ENCODE measurements around the gene EHMT2.
"Not testable (repeated sequence)": the region's sequence is repeated elsewhere in the genome, so short reads cannot be mapped to it uniquely, and the experiment has no call there.

DNA sequence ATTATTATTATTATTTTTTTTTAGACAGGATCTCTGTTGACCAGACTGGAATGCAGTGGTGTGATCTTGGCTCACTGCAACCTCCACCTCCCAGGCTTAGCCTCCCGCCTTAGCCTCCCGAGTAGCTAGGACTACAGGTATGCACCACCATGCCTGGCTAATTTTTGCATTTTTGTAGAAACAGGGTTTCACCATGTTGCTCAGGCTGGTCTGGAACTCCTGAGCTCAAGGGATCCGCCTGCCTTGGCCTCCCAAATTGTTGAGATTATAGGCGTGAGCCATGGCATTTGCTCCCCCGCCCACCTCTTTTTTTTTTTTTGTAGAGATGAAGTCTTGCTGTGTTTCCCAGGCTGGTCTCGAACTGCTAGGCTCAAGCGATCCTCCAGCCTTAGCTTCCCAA, 11.8 kb upstream of the EHMT2 start:
- TF ChIP-seq, protein P1, sequence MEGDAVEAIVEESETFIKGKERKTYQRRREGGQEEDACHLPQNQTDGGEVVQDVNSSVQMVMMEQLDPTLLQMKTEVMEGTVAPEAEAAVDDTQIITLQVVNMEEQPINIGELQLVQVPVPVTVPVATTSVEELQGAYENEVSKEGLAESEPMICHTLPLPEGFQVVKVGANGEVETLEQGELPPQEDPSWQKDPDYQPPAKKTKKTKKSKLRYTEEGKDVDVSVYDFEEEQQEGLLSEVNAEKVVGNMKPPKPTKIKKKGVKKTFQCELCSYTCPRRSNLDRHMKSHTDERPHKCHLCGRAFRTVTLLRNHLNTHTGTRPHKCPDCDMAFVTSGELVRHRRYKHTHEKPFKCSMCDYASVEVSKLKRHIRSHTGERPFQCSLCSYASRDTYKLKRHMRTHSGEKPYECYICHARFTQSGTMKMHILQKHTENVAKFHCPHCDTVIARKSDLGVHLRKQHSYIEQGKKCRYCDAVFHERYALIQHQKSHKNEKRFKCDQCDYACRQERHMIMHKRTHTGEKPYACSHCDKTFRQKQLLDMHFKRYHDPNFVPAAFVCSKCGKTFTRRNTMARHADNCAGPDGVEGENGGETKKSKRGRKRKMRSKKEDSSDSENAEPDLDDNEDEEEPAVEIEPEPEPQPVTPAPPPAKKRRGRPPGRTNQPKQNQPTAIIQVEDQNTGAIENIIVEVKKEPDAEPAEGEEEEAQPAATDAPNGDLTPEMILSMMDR (conservative IDR thresholded peaks at IDR 0.05 in 1 of 2, IDR thresholded peaks at IDR 0.05 in 1 of 2; ENCODE audit: extremely low read depth in 1 of 2, insufficient read depth in 1 of 2, low read depth in 1 of 2, low read length in 2 of 2), result not testable (repeated sequence)
- not testable (repeated sequence) for TF ChIP-seq EZH2 (IDR thresholded peaks at IDR 0.05; ENCODE audit: borderline replicate concordance, low read length)
